Hindlimb muscle (tissue), 1 donor: ENCODE results near the gene GCLC. TPM values are rescaled to one million over a fixed set of nuclear protein-coding genes. Genes with fewer than 3 reads are reported as not detected.

Experiments
- polyA plus RNA-seq: library from polyadenylated mRNA; unstranded; fragments of 120-200 nt; gene quantifications from one replicate; pipeline ENCODE4 v1.2.1, GENCODE V29; 2013; ENCODE audit not compliant: insufficient read length

The GCLC gene
- polyA plus RNA-seq, 1 donor: 9.4 TPM

Other genes starting within 250 kb of the GCLC start
- 32.1 TPM for gene ELOVL5, start 196.2 kb downstream of the GCLC start, polyA plus RNA-seq
- 66.6 TPM for gene KLHL31, start 120.7 kb upstream of the GCLC start, polyA plus RNA-seq
- 8.3 TPM for gene LRRC1, start 249.9 kb upstream of the GCLC start, polyA plus RNA-seq